NCI-H1105 (cell line): Measurements from ENCODE around the gene NTM.

ENCODE experiments used
- DNase-seq: peaks from one replicate; lab custom pipeline; 2025; lab: John Stamatoyannopoulos, UW

NTM gene

DNA sequence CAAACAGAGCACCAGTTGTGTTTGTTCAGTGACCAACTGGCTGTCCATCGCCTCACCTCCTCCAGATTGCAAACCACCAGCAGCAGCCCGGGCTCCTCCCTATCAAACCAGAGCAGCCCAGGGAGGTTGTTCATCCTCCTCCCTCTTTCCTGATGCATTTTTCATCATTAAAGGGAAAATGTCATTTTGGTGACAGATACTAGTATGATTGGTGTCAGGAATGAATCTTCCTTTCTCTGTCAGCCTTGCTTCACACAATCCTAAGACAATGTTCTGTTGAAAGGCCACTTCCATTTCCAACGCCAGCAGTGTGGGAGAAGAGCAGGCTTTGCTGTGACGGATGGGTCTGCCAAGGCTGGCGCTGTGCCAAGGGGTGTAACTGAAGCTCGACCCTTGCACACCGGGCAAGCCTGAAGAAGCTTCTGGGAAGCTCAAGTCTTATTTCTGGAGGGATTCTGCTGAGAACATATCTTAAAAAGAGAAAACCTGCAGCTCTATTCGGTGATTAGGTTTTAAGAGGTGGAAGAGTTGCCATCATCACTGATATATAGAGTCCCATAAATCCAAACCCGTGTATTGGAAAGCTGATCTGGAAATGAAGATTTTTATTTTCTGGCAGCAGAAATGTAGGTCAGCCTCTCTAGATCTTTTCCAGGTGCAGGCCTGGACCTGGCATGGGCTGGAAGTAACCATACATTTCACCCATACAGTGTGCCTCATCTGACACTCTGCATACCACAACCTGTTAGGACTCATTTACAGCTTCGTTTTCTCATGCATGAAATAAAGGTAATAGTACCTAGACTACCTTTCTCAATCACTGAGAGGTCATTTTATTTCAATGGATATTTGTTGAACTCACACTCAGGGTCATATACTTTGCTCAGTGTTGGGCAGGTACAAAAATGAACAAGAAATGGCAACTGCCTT, 524.5 kb downstream of the NTM start:
- DNase-seq: peak; percentile 48

DNA sequence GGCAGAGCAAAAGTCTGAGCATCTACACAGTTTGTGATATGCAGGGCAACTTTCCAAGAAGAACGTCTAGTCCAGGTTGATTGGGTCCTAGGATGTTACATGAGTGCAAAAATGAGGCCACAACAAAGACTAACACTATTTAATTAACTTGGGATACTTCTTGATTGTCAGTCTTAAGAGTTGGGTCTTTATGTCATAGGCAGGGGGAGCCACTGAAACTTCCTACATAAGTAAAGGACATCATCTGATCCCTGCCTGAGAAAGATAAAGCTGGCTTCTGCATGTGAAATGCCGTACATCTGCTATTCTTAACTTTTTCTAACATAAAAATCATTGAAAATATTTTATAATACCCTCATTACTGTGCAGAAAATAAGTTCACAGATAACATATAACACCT, 525.5 kb downstream of the NTM start:
- no peak for DNase-seq

DNA sequence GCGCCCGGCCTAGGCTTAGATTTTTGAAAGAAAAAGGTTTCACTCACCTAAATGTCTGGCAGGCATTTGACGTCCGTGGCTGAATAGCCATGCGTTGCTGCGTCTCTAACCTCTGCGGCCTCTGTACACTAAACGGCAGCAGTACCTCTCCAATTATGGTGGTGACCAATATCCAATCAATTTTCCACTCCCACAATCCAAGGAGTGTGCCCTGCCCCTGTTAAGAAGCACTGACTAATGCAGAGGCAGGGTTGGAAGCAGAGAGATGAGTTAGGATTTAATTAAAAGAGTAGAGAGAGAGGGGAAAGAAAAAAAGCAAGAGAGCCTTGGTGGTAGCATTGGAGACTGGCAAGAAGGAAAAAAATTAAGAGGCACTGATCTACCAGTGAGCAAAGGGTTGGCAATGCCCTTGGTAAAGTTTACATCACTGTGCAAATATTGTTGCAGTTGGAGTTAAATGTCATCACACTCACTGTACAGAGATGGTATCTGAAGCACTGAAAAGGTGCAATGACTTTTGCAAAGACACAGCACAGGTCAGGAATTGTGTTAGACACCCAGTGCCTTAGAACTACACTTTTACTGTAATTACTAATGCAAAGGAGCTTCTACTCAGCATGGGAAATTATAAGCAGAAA, 526.7 kb downstream of the NTM start:
- DNase-seq: no peak

DNA sequence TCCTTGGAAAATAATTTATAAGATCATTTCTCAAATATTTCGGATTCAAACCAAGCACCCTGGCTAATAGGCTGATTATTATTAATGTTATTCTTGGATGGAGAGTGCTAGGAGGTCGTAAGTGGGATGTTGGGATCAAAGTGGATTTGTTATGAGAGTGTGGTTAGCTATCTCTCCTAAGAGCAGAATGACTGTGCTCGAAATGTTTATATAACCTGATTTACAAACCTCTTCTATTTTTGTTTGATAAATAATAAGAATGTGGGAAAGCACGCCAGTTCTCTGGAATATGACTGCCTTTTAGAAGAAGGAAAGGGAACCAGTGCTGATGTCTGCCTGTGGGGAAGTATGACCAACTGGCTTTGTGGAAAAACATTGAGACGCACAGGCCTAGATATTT, 527.5 kb downstream of the NTM start:
- no peak for DNase-seq

DNA sequence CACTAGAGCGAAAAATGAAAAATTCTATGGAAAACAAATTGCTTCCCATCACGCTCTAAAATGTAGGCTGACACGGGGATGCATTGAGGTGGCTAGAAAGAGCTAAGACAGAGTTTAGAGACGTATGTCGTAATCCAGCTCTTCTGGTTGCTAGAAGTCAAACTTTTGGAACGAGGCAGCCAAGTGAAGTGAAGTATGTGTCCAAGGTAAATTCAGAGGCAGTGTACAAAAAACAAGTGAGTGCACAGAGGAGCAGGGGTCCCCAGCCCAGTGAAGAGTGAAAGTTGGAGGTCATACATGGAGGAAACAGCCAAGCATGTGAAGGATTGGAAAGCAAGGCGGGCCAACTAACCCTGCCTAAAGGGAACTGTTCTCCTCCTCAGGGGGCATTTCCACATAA, 528.5 kb downstream of the NTM start:
- no peak for DNase-seq

DNA sequence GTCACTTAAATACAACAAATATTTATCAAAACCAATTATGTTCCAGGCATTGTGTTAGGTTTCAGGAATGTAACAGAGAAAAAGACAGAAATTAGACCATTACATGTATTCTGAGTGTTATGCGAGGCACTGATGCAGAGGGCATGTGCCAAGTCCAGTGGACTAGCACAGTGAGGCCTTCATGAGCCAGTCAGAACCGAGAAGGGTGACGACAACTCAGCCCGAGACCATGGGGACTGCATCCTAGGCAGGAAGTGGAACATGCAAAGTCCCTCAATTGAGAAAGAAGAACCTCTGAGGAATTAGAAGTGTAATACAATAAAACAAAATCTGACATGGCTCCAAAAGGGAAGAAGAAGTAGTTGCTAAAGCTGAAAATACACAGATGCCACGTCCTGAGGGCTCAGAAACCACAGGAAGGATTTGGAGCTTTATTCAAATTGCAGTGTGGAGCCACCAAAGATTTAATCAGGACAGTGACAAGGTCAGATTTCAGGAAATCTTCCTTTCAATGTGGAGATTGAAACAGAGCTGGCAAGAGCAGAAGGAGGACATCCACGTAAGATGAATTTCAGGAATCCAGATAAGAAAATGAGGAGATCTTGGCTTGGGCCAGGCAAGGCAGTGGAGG, 529.6 kb downstream of the NTM start:
- no peak for DNase-seq

DNA sequence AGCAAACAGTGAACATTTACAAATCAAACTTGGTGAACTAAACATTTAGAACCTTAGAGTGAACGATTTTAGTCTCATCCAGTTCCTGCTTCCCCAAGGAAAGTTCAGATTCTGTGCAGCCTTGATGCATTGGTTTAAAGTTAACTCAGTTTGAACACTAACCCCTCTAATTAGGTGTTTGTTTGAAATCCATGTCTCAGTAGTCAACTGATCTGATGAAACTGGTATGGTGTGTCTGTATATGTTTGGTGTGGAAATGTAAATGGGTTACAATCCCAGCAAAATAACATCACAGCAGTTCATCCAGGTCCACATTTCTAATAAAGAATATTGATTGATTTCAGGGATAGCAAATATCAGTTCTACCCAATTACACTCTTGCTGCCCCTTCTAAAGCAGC, 532.0 kb downstream of the NTM start:
- DNase-seq: no peak

DNA sequence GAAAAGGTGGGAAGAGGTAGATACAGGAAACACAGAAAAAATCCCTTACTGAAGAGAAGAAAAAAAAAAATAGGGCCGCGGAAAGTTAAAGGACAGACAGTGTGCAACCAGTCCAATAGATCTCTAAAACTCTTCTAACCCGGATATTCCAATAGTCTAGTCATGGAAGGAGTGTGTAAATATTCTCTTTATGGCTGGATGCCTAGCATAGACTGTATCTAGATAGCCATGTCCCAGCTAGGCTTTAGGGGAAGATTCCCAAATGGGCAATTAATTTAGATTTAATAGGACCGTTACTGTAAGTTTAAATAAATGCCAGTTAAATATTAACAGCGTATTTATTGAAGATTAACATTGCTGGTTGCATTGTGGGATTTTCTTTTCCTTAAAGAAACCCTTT, 532.7 kb downstream of the NTM start:
- DNase-seq: no peak

DNA sequence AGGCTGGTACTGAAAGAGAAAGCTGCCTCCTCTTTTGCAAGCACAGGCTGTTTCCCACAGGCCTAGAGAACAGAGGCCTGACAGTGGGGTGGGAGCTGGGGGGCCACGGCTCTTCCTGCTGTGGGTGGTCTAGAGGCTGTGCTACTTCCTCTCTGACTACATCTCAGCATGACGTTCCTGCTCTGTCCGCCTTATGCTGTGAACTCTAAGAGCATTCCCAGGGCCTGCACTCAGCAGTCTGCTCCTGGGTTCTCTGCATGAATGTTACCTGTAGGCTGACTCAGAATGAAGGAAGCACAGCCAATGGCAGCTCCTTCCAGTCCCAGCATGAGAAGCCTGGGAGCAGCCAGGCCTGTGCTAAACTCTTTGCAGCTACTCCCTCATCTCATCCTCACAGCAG, 534.3 kb downstream of the NTM start:
- DNase-seq: no peak

DNA sequence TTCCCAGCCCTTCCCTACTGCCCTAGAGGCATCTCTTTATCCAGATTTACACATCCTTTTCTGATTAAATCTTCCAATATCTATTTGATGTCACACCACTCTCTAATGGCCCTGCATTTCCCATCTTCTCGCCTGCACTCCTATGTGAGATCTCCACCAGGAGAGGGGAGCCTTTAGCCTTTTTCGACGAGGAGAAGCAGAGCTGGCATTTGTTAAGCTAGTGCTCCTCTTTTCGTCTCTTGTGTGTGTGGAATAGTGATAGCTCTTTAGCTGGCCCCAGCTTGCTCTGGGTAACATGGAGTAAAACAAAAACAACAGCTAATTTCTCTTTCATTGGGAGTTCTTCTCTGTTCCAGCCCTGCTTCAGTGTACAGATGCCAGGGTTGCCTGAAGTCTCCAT, 536.5 kb downstream of the NTM start:
- DNase-seq: no peak

DNA sequence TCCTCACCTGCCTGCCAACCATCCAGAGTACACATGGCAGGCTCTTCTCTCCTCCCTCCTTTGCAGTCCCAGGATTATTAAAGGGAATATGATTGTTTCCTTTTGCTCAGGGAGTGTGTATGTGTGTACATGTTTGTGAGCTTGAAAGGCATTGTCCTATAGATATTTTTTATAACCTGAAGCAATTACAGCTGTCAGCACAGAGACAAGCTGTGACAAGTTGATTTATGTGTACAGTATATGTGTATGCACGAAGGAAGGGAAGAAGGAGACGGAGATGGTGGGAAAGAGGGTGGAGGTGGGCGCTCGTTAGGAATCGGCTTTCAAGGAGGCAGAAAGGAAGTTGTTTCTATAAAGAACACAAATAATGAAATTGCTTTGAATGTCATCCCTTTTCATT, 537.0 kb downstream of the NTM start:
- DNase-seq: peak; percentile 35

DNA sequence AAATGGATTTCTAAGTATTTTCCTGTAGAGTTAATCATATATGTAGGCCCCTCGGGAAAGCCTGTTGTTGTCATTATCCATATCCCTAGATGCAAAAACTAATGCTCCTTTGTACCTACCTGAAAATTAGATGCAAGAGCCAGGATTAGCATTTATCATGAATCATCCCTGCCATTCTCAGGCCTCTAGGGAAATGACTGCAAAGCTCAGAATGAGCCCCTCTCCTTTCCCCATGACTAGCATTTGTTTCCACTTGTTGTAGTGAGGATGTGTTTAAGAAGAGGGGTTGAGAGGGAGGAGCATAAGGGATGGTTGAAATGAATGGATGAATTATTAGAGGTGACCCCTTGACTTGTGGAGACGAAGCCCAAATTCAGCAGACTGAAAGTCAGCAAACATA, 537.9 kb downstream of the NTM start:
- no peak for DNase-seq

DNA sequence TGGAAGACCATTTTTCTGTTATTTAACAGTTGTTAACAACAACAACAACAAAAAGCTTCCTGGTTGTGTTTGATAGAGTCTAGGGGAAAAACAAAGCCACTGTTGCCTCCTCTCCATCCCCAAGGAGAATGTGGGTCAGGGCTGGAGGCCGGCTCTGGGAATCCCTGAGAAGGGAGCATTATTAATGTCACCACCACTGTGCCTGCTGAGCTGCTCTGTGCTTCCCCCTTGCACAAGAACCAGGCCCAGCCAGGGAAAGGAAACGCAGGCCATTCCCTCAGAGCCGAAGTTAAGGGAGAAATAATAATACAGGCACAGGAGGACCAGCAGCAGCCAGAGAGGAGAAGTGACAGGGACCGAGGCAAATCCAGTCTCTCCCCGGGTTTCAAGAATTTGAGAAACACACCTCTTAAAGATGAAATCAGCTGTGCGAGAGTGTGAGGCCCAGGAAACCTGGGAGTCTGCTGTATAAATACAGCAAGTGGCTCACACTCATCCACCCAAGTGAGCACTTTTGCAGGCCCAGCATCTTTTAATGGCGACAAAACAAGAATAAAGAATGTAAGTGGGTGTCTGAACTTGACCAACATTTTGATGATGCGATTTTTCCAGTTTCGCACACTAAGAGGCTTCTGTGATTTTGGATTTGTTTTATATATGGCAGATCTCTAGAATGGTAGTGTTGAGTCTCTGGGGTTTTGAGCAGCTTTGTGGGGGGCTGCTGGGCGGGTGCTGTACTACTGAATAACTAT, 539.2 kb downstream of the NTM start:
- DNase-seq: no peak

DNA sequence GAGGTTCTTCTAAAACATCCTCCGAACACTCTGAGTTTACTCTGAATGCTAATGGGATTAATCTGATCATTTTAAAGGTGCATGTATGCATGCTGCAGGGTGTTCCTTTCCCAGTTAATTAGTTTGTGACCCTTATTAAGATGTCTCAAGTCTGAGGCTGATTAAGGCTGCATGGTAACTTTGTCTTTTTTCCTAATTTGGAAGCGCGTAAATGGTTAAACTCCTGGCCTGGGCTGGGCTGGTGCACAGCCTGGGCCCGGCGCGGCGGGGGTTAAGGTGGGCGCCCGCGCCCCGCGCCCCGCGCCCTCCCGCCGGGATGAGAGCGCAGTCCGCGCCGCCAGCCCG, 539.7 kb downstream of the NTM start:
- no peak for DNase-seq

DNA sequence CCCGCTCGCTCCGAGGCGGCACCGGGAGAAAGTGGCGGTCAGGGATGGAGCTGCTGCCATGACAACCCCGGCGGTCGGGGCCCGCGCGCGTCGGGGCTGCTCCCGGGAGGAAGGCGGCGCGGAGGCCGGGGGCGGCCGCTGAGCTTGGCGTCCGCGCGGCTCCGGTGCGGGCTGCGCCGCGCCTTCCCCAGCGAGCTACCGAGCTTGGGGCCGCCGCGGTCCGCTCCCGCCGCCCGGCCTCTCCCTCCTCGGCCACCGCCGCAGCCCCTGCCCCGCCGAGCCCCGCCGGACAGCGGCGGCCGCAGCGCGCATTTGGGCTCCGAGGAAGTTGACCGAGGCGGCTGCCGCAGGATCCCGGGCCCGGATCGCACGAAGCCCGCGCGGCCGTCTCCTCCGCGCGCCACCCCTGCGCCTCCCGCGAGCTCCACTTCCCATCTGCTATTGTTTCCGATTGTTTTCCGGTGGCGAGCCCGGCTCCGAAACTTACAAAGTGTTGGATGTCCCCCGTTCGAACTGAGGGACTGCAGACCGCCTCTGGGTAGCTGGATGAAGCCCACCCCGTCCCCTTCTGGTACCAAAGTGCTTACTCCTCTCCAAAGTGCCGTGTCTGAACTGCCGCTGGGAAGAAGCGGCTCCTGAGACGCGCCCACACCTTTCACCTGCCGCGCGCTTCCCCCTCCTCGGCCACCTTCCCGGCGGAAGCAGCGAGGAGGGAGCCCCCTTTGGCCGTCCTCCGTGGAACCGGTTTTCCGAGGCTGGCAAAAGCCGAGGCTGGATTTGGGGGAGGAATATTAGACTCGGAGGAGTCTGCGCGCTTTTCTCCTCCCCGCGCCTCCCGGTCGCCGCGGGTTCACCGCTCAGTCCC, 540.3 kb downstream of the NTM start:
- DNase-seq: peak; percentile 73

DNA sequence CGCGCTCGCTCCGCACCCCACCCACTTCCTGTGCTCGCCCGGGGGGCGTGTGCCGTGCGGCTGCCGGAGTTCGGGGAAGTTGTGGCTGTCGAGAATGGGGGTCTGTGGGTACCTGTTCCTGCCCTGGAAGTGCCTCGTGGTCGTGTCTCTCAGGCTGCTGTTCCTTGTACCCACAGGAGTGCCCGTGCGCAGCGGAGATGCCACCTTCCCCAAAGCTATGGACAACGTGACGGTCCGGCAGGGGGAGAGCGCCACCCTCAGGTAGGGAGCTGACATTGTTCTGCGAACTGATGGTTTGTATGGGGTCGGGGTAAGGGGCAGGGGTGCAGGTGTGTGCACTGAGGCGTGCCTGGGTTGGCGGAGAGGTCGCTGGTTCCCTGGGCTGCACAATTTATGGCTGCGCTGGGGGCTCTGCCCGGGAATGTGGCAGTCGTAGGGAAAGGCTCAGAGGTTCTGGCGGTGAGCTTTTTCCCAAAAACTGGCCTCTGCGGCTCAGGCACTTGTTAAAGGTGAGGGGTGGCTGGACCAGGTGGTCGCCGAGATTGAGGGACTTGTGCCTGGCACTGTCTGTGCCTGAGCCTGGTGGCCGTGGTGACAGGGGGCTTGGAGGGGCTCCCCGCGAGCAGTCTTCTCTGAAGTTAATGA, 541.1 kb downstream of the NTM start:
- DNase-seq: peak; percentile 49

DNA sequence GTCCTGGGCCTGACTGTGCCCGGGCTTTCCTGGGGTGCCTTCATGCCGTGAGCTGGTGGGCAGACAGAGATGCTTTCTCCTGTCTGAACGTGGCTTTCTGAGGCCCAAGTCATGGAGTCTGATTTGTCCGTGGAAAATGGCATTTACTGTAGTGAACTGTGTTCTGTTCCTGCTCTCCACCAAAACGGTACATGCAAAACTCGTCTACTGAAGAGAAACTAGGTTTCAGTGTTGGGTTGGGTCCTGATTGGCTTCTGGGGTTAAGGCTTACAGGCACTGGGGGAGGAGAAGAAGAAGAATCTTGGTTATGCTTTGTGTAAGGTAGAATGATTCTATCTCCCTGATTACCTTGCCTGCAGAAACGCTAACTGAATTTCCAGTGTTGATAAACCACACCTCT, 541.7 kb downstream of the NTM start:
- DNase-seq: no peak

DNA sequence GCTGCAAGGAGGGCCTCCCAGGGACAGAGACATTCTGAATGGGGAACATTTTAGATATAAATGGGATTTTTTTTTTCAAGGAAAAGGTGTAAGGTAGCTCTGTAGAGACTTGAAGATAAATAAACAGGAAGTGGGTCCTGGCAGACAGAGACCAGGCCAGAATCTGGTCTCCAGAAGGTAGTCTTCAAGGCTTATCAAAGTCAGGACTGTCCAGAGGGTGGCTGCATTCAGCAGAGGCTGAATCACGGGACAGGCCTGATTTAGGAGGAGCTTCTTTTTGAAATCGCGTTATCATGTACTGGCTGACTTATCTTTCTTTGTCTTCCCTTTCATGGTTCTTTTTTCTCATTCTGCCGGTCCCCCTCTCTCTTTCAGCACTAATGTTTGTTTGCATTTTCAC, 542.9 kb downstream of the NTM start:
- no peak for DNase-seq

DNA sequence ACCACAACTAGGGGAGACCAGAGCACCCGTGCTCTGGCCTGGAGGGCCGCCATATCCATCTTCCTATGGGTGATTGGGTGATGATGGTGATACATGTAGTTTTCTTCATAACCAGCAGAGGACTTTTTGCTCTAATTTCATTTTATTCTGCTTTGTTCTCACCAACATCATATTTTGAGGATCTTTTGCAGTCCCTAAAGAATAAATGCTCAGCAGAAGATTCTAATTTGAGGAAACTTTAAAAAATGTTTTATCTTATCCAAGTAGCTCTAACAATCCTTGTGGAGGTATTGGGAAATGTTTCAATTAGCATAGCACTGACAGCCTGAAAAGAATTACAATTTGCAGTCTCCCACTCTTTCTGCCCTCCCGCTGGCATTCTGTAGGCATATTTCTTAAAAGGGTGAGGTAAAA, 544.0 kb downstream of the NTM start:
- DNase-seq: no peak

DNA sequence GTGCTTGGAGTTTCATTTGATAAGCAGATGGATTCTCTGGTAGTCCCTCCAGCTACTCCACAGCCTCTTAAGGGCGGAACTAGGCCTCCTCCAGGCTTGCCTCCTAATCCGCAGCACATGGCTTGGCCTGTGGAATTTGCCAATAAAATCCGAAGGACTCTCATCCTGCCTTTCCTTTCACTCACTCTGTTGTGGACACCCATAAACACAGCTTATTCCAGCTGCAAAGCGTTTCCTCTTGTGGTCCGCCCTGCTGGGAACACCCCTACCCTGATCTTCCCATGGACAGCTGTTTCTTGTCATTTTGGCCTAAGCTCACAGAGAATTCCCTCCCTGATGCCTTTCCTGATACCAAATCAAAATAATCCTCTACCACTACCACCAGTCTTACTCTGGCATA, 546.2 kb downstream of the NTM start:
- DNase-seq: no peak
